ENCODE measurements around the gene PRKCQ.

GRCh38 chr10:6498771-6499170, 81.3 kb downstream of the PRKCQ start:
- TF ChIP-seq, protein P1, sequence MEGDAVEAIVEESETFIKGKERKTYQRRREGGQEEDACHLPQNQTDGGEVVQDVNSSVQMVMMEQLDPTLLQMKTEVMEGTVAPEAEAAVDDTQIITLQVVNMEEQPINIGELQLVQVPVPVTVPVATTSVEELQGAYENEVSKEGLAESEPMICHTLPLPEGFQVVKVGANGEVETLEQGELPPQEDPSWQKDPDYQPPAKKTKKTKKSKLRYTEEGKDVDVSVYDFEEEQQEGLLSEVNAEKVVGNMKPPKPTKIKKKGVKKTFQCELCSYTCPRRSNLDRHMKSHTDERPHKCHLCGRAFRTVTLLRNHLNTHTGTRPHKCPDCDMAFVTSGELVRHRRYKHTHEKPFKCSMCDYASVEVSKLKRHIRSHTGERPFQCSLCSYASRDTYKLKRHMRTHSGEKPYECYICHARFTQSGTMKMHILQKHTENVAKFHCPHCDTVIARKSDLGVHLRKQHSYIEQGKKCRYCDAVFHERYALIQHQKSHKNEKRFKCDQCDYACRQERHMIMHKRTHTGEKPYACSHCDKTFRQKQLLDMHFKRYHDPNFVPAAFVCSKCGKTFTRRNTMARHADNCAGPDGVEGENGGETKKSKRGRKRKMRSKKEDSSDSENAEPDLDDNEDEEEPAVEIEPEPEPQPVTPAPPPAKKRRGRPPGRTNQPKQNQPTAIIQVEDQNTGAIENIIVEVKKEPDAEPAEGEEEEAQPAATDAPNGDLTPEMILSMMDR (IDR thresholded peaks at IDR 0.05), result no peak
- no peak for TF ChIP-seq POLR2A (IDR thresholded peaks at IDR 0.05)

Data from breast epithelium (tissue), 3 donors.